ENCODE results near the gene TMEM198.
A peak's percentile ranks its signal among the peaks of the same experiment; 100 is the strongest.

TMEM198 gene

GRCh38 chr2:219543596-219544358 lies at the start of gene TMEM198, which contains the start of gene CHPF:
Gene TMEM198, plus strand, starts transcription at chr2:219544028. Its CDS starts 700 bp downstream, at chr2:219544728.
Gene CHPF, minus strand, starts transcription at chr2:219543809. Its CDS starts 271 bp downstream, at chr2:219543538.
- peak; percentile 96 for DNase-seq

- no peak for DNase-seq
Measured at GRCh38 chr2:219494952-219495530, 48.8 kb upstream of the TMEM198 start.

- DNase-seq, result peak; percentile 32
Measured at GRCh38 chr2:219495531-219496122, 48.2 kb upstream of the TMEM198 start.

- DNase-seq, result no peak
Measured at GRCh38 chr2:219496247-219496824, 47.5 kb upstream of the TMEM198 start.

- DNase-seq, result no peak
Measured at GRCh38 chr2:219496825-219497494, 46.9 kb upstream of the TMEM198 start.

GRCh38 chr2:219497495-219498279 lies 46.1 kb upstream of the TMEM198 start:
- no peak for DNase-seq

GRCh38 chr2:219498280-219499057 lies 45.4 kb upstream of the TMEM198 start, which contains the start of gene GMPPA:
Gene GMPPA, plus strand, starts transcription at chr2:219498891. Its CDS starts 1,085 bp downstream, at chr2:219499976.
- DNase-seq, result peak; percentile 93

GRCh38 chr2:219499058-219499307 lies 44.8 kb upstream of the TMEM198 start:
- DNase-seq, result no peak

GRCh38 chr2:219499555-219499954 lies 44.3 kb upstream of the TMEM198 start:
- no peak for DNase-seq

- no peak for DNase-seq
Measured at GRCh38 chr2:219500135-219500534, 43.7 kb upstream of the TMEM198 start.

GRCh38 chr2:219501849-219502248 lies 42.0 kb upstream of the TMEM198 start:
- no peak for DNase-seq

GRCh38 chr2:219502618-219503017 lies 41.2 kb upstream of the TMEM198 start:
- no peak for DNase-seq

GRCh38 chr2:219505585-219505984 lies 38.2 kb upstream of the TMEM198 start:
- no peak for DNase-seq

- DNase-seq, result no peak
Measured at GRCh38 chr2:219506153-219506801, 37.6 kb upstream of the TMEM198 start.

GRCh38 chr2:219506802-219507526 lies 36.9 kb upstream of the TMEM198 start:
- peak; percentile 43 for DNase-seq

- DNase-seq, result no peak
Measured at GRCh38 chr2:219507581-219508443, 36.0 kb upstream of the TMEM198 start.

GRCh38 chr2:219508444-219508734 lies 35.4 kb upstream of the TMEM198 start:
- DNase-seq, result no peak

GRCh38 chr2:219508971-219509779 lies 34.7 kb upstream of the TMEM198 start:
- DNase-seq, result no peak
